PC-3 (cell line): ENCODE measurements around the gene LRRC7. TPM values are rescaled to one million over a fixed set of nuclear protein-coding genes. Genes with fewer than 3 reads are reported as not detected.
A peak's percentile ranks its signal among the peaks of the same experiment; 100 is the strongest.

Source experiments
- ATAC-seq: fragments of 200-7000 bp; cut with Tn5 transposase; 2 replicates; pipeline ENCODE4 v1.9.1; 2020; ENCODE audit warnings: mild to moderate bottlenecking, moderate library complexity
- BruUV-seq: library from RNA; stranded (reverse); fragments of 400-500 nt; replicated peaks from 2 replicates; lab custom pipeline; 2021; lab: Mats Ljungman, UMichigan
- CTCF ChIA-PET: fragments of 300-600 bp; sonication (Branson Sonifier 250); formaldehyde crosslinking; loops from one replicate; lab custom pipeline; 2022; ENCODE audit warnings: antibody characterized with exemption; lab: Charles Lee
- POLR2A ChIA-PET: fragments of 300-600 bp; sonication (Branson Sonifier 250); formaldehyde crosslinking; loops from one replicate; lab custom pipeline; 2022; ENCODE audit warnings: antibody characterized with exemption; ENCODE audit not compliant: unreplicated experiment; lab: Charles Lee
- DNase-seq: peaks from one replicate; pipeline ENCODE4 v3.0.0-alpha.2; 2015
- H2AFZ ChIP-seq: fragments of 300-600 bp; sonication (generic); 2 replicates; pipeline ENCODE4 v1.6.0; 2016; ENCODE audit warnings: antibody characterized with exemption, low read length
- H3F3A ChIP-seq: fragments of 300-600 bp; sonication (generic); one replicate; pipeline ENCODE4 v1.6.0; 2017; ENCODE audit warnings: antibody characterized with exemption, low read length, control low read depth, mild to moderate bottlenecking; ENCODE audit not compliant: unreplicated experiment
- H3K27ac ChIP-seq: fragments of 300-600 bp; sonication (generic); 2 replicates; pipeline ENCODE4 v1.5.1; 2016; ENCODE audit warnings: mild to moderate bottlenecking, low read length
- H3K27me3 ChIP-seq: fragments of 300-600 bp; sonication (generic); 2 replicates; pipeline ENCODE4 v1.6.1; 2016; ENCODE audit warnings: low read length, mixed read lengths
- H3K36me3 ChIP-seq: fragments of 300-600 bp; sonication (generic); 2 replicates; pipeline ENCODE4 v1.6.1; 2016; ENCODE audit warnings: low read depth, mixed run types, low read length, mixed read lengths
- H3K4me1 ChIP-seq: fragments of 300-600 bp; sonication (generic); 2 replicates; pipeline ENCODE4 v1.5.1; 2016; ENCODE audit warnings: low read length; ENCODE audit not compliant: insufficient read depth
- H3K4me2 ChIP-seq: fragments of 300-600 bp; sonication (generic); 2 replicates; pipeline ENCODE4 v1.6.0; 2016; ENCODE audit warnings: low read length
- H3K4me3 ChIP-seq: fragments of 300-600 bp; sonication (generic); 2 replicates; pipeline ENCODE4 v1.5.1; 2016; ENCODE audit warnings: mild to moderate bottlenecking, low read length, mixed read lengths
- H3K79me2 ChIP-seq: fragments of 300-600 bp; sonication (generic); 2 replicates; pipeline ENCODE4 v1.6.1; 2017; ENCODE audit warnings: low read length, mixed read lengths
- H3K9ac ChIP-seq: fragments of 300-600 bp; sonication (generic); 2 replicates; pipeline ENCODE4 v1.6.0; 2016; ENCODE audit warnings: mild to moderate bottlenecking, low read length
- H3K9me2 ChIP-seq: fragments of 300-600 bp; sonication (generic); replicated peaks from 2 replicates; pipeline ENCODE4 v1.6.1; 2016; ENCODE audit warnings: mixed run types, low read length, mixed read lengths
- H3K9me3 ChIP-seq: fragments of 300-600 bp; sonication (generic); 2 replicates; pipeline ENCODE4 v1.6.1; 2016; ENCODE audit warnings: low read length, mixed read lengths
- H4K20me1 ChIP-seq: fragments of 300-600 bp; sonication (generic); 2 replicates; pipeline ENCODE4 v1.6.1; 2016; ENCODE audit warnings: low read length, mixed read lengths
- CTCF ChIP-seq: fragments of 300-600 bp; sonication (generic); conservative IDR thresholded peaks from 2 replicates; pipeline ENCODE4 v1.5.1; 2017; ENCODE audit warnings: antibody characterized with exemption, low read depth, mild to moderate bottlenecking, low read length
- EZH2 ChIP-seq: fragments of 300-600 bp; sonication (generic); IDR thresholded peaks from one replicate; pipeline ENCODE4 v1.6.1; 2017; ENCODE audit warnings: antibody characterized with exemption, mild to moderate bottlenecking, low read length; ENCODE audit not compliant: unreplicated experiment
- EZH2phosphoT487 ChIP-seq: fragments of 300-600 bp; sonication (generic); IDR thresholded peaks from 2 replicates; pipeline ENCODE4 v1.6.1; 2018; ENCODE audit warnings: mild to moderate bottlenecking, antibody characterized with exemption, low read length, borderline replicate concordance
- intact Hi-C: fragments of 100-400 bp; cut with micrococcal nuclease; formaldehyde crosslinking; loops from 2 replicates; pipeline ENCODE4 v1.9.0; 2023
- total RNA-seq: library from RNA; depleted of rRNA; stranded (reverse); fragments of >200 nt; gene quantifications from 2 replicates; pipeline ENCODE4 v1.2.3, GENCODE V29; 2014

Gene LRRC7
- total RNA-seq, 1 experiment from 2014 or later, result 0.04 TPM

GRCh38 chr1:70085521-70085920 lies 517.8 kb downstream of the LRRC7 start:
- peak; percentile 51 for DNase-seq
- no peaks in the 10 kb centered on the region for H3K9me3 ChIP-seq
- no peaks in the 10 kb centered on the region for H3F3A ChIP-seq
- no peaks in the 10 kb centered on the region for H3K79me2 ChIP-seq
- CTCF ChIA-PET, result no interaction called here
- BruUV-seq, result no TSS peak
- H3K4me2 ChIP-seq, result no peak overlapping the region
- H3K27ac ChIP-seq, result no peak overlapping the region
- no peaks in the 10 kb centered on the region for H3K36me3 ChIP-seq
- peak; percentile 70 for ATAC-seq
- no peaks in the 10 kb centered on the region for H4K20me1 ChIP-seq
- no peaks in the 10 kb centered on the region for H3K9me2 ChIP-seq
- no peaks in the 10 kb centered on the region for H3K27me3 ChIP-seq
- H2AFZ ChIP-seq, result no peak overlapping the region
- peaks cover 22% of the 10 kb centered on the region for H3K4me1 ChIP-seq
- POLR2A ChIA-PET, result no interaction called here
- intact Hi-C loops, result loop anchor here (1.0 kb wide), 1 partner anchor 42 kb away; no protein-coding TSS in a partner anchor
- no peak for TF ChIP-seq CTCF
- TF ChIP-seq EZH2phosphoT487, result no peak
- TF ChIP-seq EZH2, result no peak
- H3K4me3 ChIP-seq, result no peak overlapping the region
- H3K9ac ChIP-seq, result no peak overlapping the region

DNA sequence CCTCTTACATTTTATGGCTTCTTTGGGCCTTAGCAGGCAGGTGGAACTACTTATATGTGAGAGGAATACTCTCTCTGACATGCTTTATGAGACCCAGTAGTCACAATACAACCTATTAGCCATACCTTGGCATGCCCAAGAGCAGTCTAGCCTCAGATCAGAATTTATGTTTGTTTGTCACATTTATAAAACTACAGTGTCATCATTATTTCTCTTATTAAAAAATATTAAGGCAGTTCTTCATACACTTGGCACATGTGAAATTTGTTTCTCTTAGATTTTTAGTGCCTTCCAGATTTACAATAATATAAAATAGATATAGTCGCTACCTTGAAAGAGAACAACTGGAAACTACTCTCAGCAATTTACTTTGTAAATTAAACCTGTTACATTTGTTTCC lies 519.2 kb downstream of the LRRC7 start:
- Histone ChIP-seq H3K27me3 (no peaks in the 10 kb centered on the region), H2AFZ (no peak overlapping the region), H3K27ac (no peak overlapping the region), H3K79me2 (no peaks in the 10 kb centered on the region), H3K4me3 (no peak overlapping the region), H3K36me3 (no peaks in the 10 kb centered on the region), H3K4me2 (no peak overlapping the region), H3K9me2 (no peaks in the 10 kb centered on the region), H3F3A (no peaks in the 10 kb centered on the region), H4K20me1 (no peaks in the 10 kb centered on the region), H3K9ac (no peak overlapping the region), H3K9me3 (no peaks in the 10 kb centered on the region), H3K4me1 (peaks cover 34% of the 10 kb centered on the region)
- TF ChIP-seq CTCF, result no peak
- TF ChIP-seq EZH2phosphoT487, result no peak
- ATAC-seq (no peak), DNase-seq (no peak)
- BruUV-seq, result no TSS peak
- CTCF ChIA-PET, result no interaction called here
- POLR2A ChIA-PET, result no interaction called here
- intact Hi-C loops, result no loop called here

GRCh38 chr1:70090141-70090540 lies 522.4 kb downstream of the LRRC7 start:
- Histone ChIP-seq H2AFZ (no peak overlapping the region), H3F3A (no peaks in the 10 kb centered on the region), H3K4me2 (no peak overlapping the region), H3K9me2 (no peaks in the 10 kb centered on the region), H3K9ac (no peak overlapping the region), H3K9me3 (no peaks in the 10 kb centered on the region), H3K27ac (no peak overlapping the region), H3K4me3 (no peak overlapping the region), H3K4me1 (peaks cover 25% of the 10 kb centered on the region), H3K36me3 (no peaks in the 10 kb centered on the region), H3K27me3 (no peaks in the 10 kb centered on the region), H4K20me1 (no peaks in the 10 kb centered on the region), H3K79me2 (no peaks in the 10 kb centered on the region)
- no TSS peak for BruUV-seq
- POLR2A ChIA-PET, result no interaction called here
- ATAC-seq, result no peak
- no peak for TF ChIP-seq EZH2
- TF ChIP-seq CTCF, result no peak
- TF ChIP-seq EZH2phosphoT487, result no peak
- intact Hi-C loops, result no loop called here
- DNase-seq, result no peak
- CTCF ChIA-PET, result no interaction called here
